HepG2 (cell line): Measurements from ENCODE around the gene SH2D3C. TPM values are rescaled to one million over a fixed set of nuclear protein-coding genes. Genes with fewer than 3 reads are reported as not detected.

ENCODE experiments used
- RFXAP ChIP-seq: sonication (generic); formaldehyde crosslinking; IDR thresholded peaks from 2 replicates; pipeline ENCODE4 v1.4.0; 2020; ENCODE audit warnings: missing genetic modification reagents, borderline replicate concordance
- SOX5 ChIP-seq: IDR thresholded peaks from 2 replicates; pipeline ENCODE4 v1.6.1; 2016; ENCODE audit warnings: borderline replicate concordance
- SPEN ChIP-seq: sonication (generic); formaldehyde crosslinking; IDR thresholded peaks from 2 replicates; pipeline ENCODE4 v1.5.1; 2020; ENCODE audit warnings: low read depth, mild to moderate bottlenecking, missing genetic modification reagents
- TARDBP ChIP-seq: sonication (generic); formaldehyde crosslinking; IDR thresholded peaks from 2 replicates; pipeline ENCODE4 v1.8.0; 2022; ENCODE audit warnings: mild to moderate bottlenecking, missing genetic modification reagents
- ZNF138 ChIP-seq: sonication (generic); formaldehyde crosslinking; IDR thresholded peaks from 2 replicates; pipeline ENCODE4 v1.5.0; 2020; ENCODE audit warnings: mild to moderate bottlenecking, low read depth, missing genetic modification reagents
- ZSCAN20 ChIP-seq: sonication (generic); formaldehyde crosslinking; IDR thresholded peaks from 2 replicates; pipeline ENCODE4 v1.4.0; 2020; ENCODE audit warnings: missing genetic modification reagents, mild to moderate bottlenecking, borderline replicate concordance
- polyA plus RNA-seq, 8 experiments: library from polyadenylated mRNA; depleted of rRNA in 3 of 8; stranded (reverse) in 7 of 8; unstranded in 1 of 8; fragments of >200 nt; fragmentation: Illumina TruSeq in 4 of 8; extraction: Trizol in 4 of 8; gene quantifications; 2 replicates each; pipeline versions ENCODE4 v1.2.1 to v1.2.3, GENCODE V29; 2011 to 2016; ENCODE audit warnings: low read depth in 4 of 8, missing spikeins in 1 of 8, mixed read lengths in 1 of 8; ENCODE audit not compliant: insufficient read depth in 1 of 8
- total RNA-seq, 5 experiments: library from RNA; depleted of rRNA; stranded (reverse); fragments of >200 nt; fragmentation: Illumina TruSeq; extraction: Trizol; gene quantifications; 2 replicates each; pipeline ENCODE4 v1.2.3, GENCODE V29; 2016; ENCODE audit warnings: low read depth in 1 of 5
- TF ChIP-seq, protein P1 (sequence below): sonication (generic); formaldehyde crosslinking; IDR thresholded peaks from 2 replicates; pipeline ENCODE4 v1.4.0; 2020; ENCODE audit warnings: missing genetic modification reagents
- TF ChIP-seq, protein P2 (sequence below), 2 experiments: sonication (generic) in 1 of 2; formaldehyde crosslinking in 1 of 2; IDR thresholded peaks; 2 replicates each; pipeline versions ENCODE4 v1.6.1 to v1.9.0; 2014 to 2022; ENCODE audit warnings: antibody characterized with exemption in 1 of 2, borderline replicate concordance in 1 of 2, inconsistent platforms in 1 of 2, low read depth in 1 of 2, missing genetic modification reagents in 1 of 2
- TF ChIP-seq, protein P3 (sequence below), 2 experiments: sonication (generic) in 1 of 2; formaldehyde crosslinking in 1 of 2; IDR thresholded peaks; 2 replicates each; pipeline versions ENCODE4 v1.4.0 to v1.6.1; 2016 to 2020; ENCODE audit warnings: borderline replicate concordance in 1 of 2, low read depth in 1 of 2, mild to moderate bottlenecking in 1 of 2, missing genetic modification reagents in 1 of 2
- TF ChIP-seq, protein P4 (sequence below): sonication (generic); formaldehyde crosslinking; IDR thresholded peaks from 2 replicates; pipeline ENCODE4 v1.4.0; 2020; ENCODE audit warnings: mild to moderate bottlenecking, missing genetic modification reagents

Gene SH2D3C
- total and polyA plus RNA-seq, 2 of the 13 experiments (the other 11 are each of a cell fraction or from before 2014, with no cell fraction given), result not detected

DNA sequence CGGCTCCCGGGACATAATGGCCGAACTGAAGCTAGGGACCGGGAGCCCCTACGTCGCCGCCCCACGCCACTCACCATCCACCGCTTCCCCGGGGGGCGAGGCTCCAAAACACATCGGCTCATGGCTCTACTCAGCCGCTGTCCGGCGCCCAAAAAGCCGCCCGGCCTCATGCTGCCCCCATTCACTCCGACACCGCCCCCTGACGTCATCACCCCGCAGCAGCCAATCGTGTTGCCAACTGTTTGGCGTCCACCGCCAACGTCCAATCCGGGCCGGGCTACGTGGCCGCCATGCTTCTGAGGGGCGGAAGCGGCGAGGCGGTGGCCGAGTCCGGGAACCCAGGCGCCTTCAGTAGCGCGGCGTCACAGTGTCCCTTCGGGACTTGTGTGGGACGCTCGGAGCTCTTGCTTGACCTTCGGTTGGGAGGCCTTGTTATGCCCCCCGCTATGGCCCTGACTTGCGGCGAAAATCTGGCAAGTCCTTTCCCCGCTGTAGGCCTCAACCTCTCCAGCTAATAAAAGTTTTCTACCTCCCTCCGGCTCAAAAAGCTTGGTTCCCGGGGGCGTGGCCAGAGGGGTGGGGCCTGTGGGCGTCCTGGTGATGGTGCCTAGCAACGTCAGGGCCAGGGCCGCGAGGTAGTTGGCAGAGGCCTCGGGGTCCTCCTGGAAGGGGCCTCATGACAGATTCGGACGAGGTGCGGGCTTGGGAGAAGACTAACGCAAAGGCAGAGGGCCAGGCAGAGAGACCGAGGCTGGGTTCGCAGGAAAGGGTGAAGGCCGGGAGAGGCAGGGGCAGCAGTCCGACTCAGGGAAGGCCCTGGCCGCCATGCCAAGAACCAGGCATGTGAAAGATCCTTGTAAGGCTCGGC is 62.8 kb downstream of the SH2D3C start, which contains the start of the genes PTRH1 and TTC16 (continued):
- TF ChIP-seq, protein P1, sequence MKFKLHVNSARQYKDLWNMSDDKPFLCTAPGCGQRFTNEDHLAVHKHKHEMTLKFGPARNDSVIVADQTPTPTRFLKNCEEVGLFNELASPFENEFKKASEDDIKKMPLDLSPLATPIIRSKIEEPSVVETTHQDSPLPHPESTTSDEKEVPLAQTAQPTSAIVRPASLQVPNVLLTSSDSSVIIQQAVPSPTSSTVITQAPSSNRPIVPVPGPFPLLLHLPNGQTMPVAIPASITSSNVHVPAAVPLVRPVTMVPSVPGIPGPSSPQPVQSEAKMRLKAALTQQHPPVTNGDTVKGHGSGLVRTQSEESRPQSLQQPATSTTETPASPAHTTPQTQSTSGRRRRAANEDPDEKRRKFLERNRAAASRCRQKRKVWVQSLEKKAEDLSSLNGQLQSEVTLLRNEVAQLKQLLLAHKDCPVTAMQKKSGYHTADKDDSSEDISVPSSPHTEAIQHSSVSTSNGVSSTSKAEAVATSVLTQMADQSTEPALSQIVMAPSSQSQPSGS (CRISPR knock-in tag), result peak; percentile 83
- 0 out of 2 replicates have a peak, but pooled peaks have one; percentile 23 for TF ChIP-seq SOX5
- TF ChIP-seq, protein P2, sequence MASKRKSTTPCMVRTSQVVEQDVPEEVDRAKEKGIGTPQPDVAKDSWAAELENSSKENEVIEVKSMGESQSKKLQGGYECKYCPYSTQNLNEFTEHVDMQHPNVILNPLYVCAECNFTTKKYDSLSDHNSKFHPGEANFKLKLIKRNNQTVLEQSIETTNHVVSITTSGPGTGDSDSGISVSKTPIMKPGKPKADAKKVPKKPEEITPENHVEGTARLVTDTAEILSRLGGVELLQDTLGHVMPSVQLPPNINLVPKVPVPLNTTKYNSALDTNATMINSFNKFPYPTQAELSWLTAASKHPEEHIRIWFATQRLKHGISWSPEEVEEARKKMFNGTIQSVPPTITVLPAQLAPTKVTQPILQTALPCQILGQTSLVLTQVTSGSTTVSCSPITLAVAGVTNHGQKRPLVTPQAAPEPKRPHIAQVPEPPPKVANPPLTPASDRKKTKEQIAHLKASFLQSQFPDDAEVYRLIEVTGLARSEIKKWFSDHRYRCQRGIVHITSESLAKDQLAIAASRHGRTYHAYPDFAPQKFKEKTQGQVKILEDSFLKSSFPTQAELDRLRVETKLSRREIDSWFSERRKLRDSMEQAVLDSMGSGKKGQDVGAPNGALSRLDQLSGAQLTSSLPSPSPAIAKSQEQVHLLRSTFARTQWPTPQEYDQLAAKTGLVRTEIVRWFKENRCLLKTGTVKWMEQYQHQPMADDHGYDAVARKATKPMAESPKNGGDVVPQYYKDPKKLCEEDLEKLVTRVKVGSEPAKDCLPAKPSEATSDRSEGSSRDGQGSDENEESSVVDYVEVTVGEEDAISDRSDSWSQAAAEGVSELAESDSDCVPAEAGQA (IDR thresholded peaks at IDR 0.05; ENCODE audit: low read depth), result peak; percentile 96
- TF ChIP-seq, protein P2 (CRISPR knock-in tag; IDR thresholded peaks at IDR 0.05; ENCODE audit: borderline replicate concordance), result no peak
- no peak; the same call in 1 of the 2 replicates for TF ChIP-seq ZNF138 (CRISPR knock-in tag)
- TF ChIP-seq SPEN, result peak; percentile 45; the same call in 1 of the 2 replicates
- 0 out of 2 replicates have a peak, but pooled peaks have one; percentile 37 for TF ChIP-seq TARDBP
- peak; percentile 54; the same call in 1 of the 2 replicates for TF ChIP-seq ZSCAN20 (CRISPR knock-in tag)
- TF ChIP-seq, protein P3, sequence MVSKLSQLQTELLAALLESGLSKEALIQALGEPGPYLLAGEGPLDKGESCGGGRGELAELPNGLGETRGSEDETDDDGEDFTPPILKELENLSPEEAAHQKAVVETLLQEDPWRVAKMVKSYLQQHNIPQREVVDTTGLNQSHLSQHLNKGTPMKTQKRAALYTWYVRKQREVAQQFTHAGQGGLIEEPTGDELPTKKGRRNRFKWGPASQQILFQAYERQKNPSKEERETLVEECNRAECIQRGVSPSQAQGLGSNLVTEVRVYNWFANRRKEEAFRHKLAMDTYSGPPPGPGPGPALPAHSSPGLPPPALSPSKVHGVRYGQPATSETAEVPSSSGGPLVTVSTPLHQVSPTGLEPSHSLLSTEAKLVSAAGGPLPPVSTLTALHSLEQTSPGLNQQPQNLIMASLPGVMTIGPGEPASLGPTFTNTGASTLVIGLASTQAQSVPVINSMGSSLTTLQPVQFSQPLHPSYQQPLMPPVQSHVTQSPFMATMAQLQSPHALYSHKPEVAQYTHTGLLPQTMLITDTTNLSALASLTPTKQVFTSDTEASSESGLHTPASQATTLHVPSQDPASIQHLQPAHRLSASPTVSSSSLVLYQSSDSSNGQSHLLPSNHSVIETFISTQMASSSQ (IDR thresholded peaks at IDR 0.05; ENCODE audit: low read depth), result no peak
- TF ChIP-seq, protein P3 (CRISPR knock-in tag; IDR thresholded peaks at IDR 0.05; ENCODE audit: borderline replicate concordance), result peak; percentile 36; the same call in 1 of the 2 replicates
- peak; percentile 88 for TF ChIP-seq RFXAP (CRISPR knock-in tag)
- TF ChIP-seq, protein P4, sequence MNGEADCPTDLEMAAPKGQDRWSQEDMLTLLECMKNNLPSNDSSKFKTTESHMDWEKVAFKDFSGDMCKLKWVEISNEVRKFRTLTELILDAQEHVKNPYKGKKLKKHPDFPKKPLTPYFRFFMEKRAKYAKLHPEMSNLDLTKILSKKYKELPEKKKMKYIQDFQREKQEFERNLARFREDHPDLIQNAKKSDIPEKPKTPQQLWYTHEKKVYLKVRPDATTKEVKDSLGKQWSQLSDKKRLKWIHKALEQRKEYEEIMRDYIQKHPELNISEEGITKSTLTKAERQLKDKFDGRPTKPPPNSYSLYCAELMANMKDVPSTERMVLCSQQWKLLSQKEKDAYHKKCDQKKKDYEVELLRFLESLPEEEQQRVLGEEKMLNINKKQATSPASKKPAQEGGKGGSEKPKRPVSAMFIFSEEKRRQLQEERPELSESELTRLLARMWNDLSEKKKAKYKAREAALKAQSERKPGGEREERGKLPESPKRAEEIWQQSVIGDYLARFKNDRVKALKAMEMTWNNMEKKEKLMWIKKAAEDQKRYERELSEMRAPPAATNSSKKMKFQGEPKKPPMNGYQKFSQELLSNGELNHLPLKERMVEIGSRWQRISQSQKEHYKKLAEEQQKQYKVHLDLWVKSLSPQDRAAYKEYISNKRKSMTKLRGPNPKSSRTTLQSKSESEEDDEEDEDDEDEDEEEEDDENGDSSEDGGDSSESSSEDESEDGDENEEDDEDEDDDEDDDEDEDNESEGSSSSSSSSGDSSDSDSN (CRISPR knock-in tag), result peak; percentile 6; the same call in 1 of the 2 replicates
